Activated CD8-positive, alpha-beta memory T cell treated with anti-CD3 and anti-CD28 coated beads for 36 hours (primary cell): ENCODE measurements around the gene RPL35. TPM values are rescaled to one million over a fixed set of nuclear protein-coding genes. Genes with fewer than 3 reads are reported as not detected.
"Not testable (repeated sequence)": the region's sequence is repeated elsewhere in the genome, so short reads cannot be mapped to it uniquely, and the experiment has no call there.

Experiments used
- CTCF ChIA-PET: fragments of 350-600 bp; sonication (Branson Sonifier 250); formaldehyde crosslinking; loops from one replicate; lab custom pipeline; 2021; ENCODE audit warnings: antibody characterized with exemption; lab: Charles Lee
- POLR2A ChIA-PET: fragments of 350-600 bp; sonication (Branson Sonifier 250); formaldehyde crosslinking; loops from one replicate; lab custom pipeline; 2021; ENCODE audit warnings: antibody characterized with exemption; lab: Charles Lee
- total RNA-seq, 2 experiments: library from RNA; stranded (reverse); gene quantifications; one replicate each; pipeline ENCODE4 v1.2.3, GENCODE V29; 2021

The RPL35 gene
- total RNA-seq, 2 experiments from 2014 or later = 2,077 to 2,176 TPM

DNA sequence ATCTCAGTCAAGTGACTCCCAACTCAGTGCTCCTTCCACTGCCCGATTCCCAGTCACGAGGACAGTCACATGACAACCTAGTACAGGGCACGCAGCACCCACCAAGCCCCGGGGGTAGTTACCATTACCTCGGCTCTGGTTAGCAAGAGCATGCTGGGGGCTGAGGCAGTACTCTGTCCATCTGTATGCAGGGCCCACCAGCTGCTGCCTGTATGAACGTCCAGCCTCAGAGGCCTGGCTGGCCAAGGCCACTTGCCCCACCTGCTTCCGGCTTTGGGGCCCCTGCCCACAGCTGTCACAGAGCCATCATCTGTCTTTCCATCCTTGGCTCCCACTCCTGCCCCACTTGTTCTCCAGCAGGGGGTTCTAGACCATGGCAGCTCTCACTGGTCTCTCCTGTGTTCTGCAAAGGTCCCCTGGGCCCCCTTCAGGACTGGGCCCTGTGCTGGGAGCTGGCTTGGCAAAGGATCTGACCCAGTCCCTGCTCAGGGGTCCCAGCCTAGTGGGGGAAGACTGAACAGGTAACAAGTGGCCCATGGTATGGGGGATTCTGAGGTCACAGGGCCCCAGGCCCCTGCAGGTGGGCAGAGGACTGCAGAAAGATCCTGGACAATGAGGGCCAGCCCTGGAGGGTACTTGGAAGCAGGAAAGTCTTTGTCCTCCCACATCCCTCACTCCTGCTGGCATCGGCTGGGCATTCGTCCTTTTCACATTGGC, 3.3 kb downstream of the RPL35 start:
- POLR2A ChIA-PET = interaction anchor here (0.7 to 5.2 kb wide), 3 partner anchors 11 to 86 kb away, joined by 3 to 57 read pairs (median 4); no protein-coding TSS in a partner anchor
- CTCF ChIA-PET = interaction anchor here (0.6 to 19.3 kb wide), 2 partner anchors 84 to 284 kb away, joined by 4 to 346 read pairs; partner anchors contain the start of genes NR6A1 and OLFML2A

DNA sequence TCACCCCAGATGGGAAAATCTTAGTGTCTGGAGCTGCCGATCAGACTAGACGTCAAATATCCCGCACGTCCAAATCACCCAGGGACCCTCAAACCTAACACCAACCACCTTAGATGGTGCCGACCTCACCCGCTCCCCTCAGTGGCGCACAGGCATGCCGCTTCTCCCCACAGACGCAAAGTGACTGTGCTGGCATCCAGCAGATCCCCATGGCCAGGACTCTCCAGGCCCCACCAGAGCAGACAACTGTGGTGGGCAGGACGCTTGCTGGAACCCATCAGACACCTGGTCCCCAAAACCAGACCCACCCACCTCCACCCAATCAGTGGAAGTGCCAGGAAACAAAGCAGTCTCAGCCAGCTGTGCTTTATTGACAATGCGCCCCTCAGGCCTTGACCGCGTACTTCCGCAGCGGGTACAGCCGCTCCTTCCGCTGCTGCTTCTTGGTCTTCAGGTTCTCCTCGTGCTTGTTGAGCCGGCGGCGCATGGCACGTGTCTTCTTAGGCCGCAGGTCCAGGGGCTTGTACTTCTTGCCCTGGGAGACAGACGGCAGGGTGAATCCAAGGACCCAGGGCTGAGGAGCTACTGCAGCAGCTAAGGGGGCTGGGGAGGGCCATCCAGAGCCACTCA, 4.1 kb downstream of the RPL35 start:
- ChIA-PET CTCF (interaction anchor here (0.6 to 19.3 kb wide), 3 partner anchors 11 to 284 kb away, joined by 4 to 346 read pairs (median 4); partner anchors contain the start of genes NR6A1 and OLFML2A), POLR2A (interaction anchor here (1.0 to 5.2 kb wide), 2 partner anchors 12 to 85 kb away, joined by 4 to 57 read pairs; no protein-coding TSS in a partner anchor)

DNA sequence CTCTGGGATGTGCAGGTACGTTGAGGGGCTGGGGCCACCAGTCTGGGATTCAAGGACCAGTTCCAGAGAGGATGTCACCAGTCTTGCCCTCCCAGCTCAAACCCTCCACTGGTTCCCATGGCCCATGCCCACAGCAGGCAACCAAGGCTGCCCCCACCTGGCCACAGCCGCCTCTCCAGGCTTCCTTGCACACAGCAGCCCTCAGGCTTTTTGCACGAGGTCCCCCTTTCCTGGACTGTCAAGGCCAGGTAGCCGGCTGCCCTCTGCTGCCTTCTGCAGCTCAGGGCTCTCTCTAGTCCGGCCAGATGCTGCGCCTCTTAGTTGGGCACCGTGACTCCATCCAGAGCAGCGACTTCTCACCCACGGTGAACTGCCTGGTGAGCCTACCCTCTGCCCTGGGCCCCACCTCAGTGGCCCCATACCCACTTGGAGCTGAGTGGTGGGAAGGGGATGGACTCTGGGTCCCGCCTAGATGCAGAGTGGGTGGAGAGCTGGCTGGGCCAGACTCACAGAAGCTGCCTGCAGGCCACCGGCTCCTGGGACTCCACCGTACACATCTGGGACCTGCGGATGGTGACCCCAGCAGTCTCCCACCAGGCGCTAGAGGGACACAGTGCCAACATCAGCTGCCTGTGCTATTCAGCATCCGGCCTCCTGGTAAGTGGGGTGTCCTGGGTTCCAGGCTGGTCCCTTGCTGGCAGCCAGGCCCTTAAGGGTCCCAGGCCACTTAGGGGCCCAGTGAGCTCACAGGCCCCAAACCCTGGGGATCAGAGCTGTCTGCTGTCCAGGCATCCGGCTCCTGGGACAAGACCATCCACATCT, 5.6 kb downstream of the RPL35 start:
- ChIA-PET CTCF (interaction anchor here (0.6 to 19.3 kb wide), 4 partner anchors 9 to 82 kb away, joined by 3 to 346 read pairs (median 4); partner anchors contain the start of genes NR6A1 and OLFML2A), POLR2A (interaction anchor here (0.5 to 2.0 kb wide), 5 partner anchors 13 to 106 kb away, joined by 3 to 7 read pairs (median 4); no protein-coding TSS in a partner anchor)

DNA sequence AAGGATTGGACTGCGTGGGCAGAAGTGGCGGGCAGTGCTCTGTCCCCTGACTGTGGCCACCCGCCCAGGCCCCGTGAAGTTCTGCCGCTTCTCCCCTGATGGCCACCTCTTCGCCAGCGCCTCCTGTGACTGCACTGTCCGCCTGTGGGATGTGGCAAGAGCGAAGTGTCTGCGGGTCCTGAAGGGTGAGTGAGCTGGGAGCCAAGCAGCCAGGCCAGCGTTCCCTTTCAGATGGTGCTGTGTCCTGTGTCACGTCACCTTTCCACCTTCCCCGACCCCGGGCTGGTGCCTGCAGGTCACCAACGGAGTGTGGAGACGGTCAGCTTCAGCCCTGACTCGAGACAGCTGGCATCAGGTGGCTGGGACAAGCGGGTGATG, 6.2 kb downstream of the RPL35 start:
- POLR2A ChIA-PET = interaction anchor here (0.5 to 2.0 kb wide), 3 partner anchors 13 to 91 kb away, joined by 3 to 7 read pairs (median 4); no protein-coding TSS in a partner anchor
- CTCF ChIA-PET = interaction anchor here (1.9 to 19.3 kb wide), 2 partner anchors 39 to 81 kb away, joined by 5 to 346 read pairs; partner anchors contain the start of genes NR6A1 and OLFML2A

DNA sequence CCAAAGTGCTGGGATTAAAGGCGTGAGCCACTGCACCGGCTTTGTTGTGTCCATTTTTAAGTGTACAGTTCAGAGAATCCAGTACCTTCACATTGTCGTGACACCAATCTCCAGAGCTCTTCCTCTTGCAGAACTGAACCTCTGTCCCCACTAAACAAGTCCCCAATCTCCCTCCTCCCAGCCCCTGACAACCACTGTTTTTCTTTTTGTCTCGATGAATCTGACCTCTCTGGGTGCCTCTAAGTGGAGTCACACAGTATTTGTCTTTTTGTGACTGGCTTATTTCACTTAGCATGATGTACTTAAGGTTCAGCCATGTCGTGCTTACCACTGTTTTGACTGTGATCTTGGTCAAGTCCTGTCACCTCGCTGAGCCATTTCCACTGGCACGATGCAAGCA, 6.9 kb downstream of the RPL35 start:
- ChIA-PET CTCF (interaction anchor here (0.6 to 19.3 kb wide), 5 partner anchors 18 to 1666 kb away, joined by 5 to 346 read pairs (median 16); partner anchors contain the start of genes NR6A1 and OLFML2A), POLR2A (interaction anchor here (0.6 to 2.0 kb wide), 2 partner anchors 14 to 174 kb away, joined by 4 to 7 read pairs; no protein-coding TSS in a partner anchor)

DNA sequence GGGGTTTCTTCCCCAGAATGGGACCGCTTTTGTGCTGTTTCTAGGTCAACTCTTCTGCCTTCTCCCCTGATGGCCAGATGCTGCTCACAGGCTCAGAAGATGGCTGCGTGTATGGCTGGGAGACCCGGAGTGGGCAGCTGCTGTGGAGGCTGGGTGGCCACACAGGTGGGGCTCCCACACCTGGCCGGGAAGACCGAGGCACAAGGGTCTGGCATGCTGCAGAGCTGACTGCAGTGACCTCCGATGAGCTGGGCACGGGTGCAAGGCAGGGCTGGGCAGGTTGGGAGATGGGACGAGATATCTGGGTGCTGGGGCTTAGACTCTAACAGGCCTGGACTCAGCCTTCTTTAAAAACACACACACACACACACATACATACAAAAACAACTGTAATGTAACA, 7.6 kb downstream of the RPL35 start:
- ChIA-PET CTCF (interaction anchor here (1.0 to 19.3 kb wide), 12 partner anchors 9 to 297 kb away, joined by 3 to 346 read pairs (median 8); partner anchors contain the start of genes NR6A1 and OLFML2A), POLR2A (interaction anchor here (1.4 to 2.0 kb wide), 2 partner anchors 15 to 81 kb away, joined by 3 to 7 read pairs; no protein-coding TSS in a partner anchor)

DNA sequence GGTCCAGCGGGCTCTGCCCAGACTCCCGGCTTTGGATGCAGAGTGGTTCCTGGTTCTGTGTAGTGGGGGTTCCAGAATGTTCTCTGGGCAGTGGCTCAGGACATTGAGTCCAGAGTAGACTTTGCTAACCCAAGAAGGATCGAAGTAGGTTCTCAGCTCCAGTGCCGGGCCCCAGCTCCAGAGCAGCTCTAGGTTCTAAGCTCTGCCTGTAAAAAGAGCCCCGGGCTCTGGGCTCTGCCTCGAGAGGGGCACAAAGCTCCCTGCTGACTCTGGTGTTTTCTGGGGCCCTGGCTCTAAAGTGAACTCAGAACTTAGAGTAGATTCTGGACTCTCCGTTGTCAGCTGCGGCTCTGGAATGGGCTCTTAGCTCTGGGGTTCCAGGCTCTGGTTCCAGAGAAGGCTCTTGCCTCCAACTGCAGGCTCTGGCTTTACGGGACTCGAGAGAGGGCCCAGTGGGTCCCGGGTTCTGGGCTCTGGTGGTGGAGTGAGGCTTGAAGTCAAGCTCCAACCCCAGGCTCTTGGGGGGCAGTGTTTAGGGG, 8.1 kb downstream of the RPL35 start:
- CTCF ChIA-PET = interaction anchor here (0.6 to 19.3 kb wide), 22 partner anchors 8 to 384 kb away, joined by 3 to 346 read pairs (median 4); partner anchors contain the start of genes NR6A1 and OLFML2A
- POLR2A ChIA-PET = interaction anchor here (1.0 to 1.4 kb wide), 3 partner anchors 9 to 388 kb away, joined by 3 to 4 read pairs (median 4); partner anchors contain the start of genes ARPC5L and HSPA5

DNA sequence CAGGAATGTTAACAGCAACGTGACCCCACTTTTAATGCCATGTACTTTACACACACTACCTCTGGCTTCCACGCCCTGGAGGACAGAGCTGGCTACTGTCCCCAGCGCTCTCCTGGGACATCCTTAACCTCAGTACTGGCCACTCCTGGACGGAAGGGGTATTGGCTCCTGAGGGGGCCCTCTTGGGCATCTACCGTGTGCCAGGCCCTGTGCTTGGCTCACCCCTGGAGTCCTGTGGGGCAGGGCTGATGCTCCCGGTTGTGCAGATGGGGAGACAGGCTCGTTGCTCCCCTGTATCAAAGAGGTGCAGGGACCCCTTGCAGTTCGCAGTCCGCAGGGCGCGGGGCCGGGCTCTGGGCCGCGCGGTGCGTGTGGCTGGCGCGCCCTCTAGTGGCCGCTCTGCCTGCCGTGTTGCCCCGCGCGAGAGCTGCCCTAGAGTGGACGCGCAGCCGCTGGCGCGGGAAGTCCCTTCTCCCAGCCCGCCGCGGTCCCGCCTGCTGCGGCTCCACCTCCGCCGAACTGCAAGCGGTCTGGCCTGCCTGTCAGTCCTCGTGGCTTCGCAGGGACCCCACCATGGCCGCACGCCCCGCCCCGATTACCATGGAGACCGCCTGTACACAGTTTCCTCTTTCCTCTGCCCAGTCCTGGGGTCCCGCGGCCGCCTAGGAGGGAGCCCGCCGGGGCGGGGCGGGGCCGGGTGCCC, 8.8 kb downstream of the RPL35 start, which contains the start of gene WDR38:
Gene WDR38 (plus strand): TSS at position 632 of the 703 bp plus-strand sequence. CDS start 72 bp downstream, outside the sequence.
- ChIA-PET CTCF (interaction anchor here (0.6 to 19.3 kb wide), 29 partner anchors 8 to 385 kb away, joined by 3 to 346 read pairs (median 4); partner anchors contain the start of genes NR6A1 and OLFML2A), POLR2A (interaction anchor here (0.6 to 1.4 kb wide), 5 partner anchors 9 to 388 kb away, joined by 3 to 7 read pairs (median 4); partner anchors contain the start of genes ARPC5L and HSPA5)

DNA sequence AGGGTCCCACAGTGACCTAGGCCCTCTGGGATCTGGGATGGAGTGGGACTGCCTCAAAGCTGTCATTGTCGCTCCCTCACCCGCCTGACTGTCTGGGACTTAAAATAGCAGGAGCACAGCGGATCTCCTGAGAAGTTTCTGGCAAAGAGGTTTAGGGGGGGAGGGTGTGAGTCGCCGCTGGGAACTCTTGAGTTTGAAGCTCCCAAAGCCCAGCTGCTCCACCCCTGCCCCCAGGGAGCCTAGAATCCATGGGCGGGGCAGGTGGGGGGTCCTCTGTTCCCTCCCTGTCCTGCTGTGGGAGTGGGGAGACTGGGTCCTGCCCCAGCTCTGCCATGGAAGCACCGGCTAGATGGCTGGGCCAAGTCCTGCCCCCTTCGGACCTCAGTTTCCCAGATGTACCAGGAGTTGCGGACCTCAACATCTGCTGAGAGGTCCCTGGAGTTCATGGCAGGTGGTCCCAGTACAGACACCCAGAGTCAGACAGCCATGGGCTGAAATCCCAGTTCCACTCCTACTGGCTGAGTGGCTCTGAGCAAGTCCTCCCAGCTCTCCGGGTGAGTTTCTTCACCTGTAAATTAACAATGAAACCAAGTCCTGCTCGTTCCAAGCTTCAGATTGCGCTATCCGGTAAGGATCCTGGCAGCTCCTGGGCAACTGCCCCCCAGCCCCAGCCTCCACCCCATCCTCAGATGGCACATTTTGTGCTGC, 9.5 kb downstream of the RPL35 start:
- ChIA-PET CTCF (interaction anchor here (0.7 to 19.3 kb wide), 19 partner anchors 10 to 386 kb away, joined by 3 to 346 read pairs (median 5); partner anchors contain the start of genes NR6A1 and OLFML2A), POLR2A (interaction anchor here (0.6 to 1.0 kb wide), 4 partner anchors 10 to 517 kb away, joined by 3 to 4 read pairs (median 4); partner anchors contain the start of genes ARPC5L and HSPA5)

DNA sequence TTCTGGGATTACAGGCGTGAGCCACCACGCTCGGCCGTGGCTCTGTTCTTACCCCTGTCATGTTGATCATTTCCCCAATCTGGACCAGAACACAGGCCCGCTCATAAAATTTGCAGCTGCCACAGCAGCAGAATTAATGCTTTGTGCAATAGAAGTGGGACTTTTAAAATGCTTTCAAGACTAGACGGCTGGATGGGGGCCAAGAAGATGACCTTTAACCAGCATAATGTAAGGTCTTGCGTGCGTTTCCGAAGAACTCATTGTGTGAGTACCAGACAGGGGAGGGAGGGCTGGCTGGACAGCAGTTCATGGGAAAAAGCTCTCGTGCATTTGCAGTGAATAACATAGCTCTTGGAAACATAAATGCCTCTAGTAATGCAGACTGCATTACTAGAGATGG, 12.0 kb downstream of the RPL35 start:
- ChIA-PET CTCF (interaction anchor here (19.3 kb wide), 1 partner anchor 75 kb away, joined by 346 read pairs; the partner anchor contains the start of genes NR6A1 and OLFML2A), POLR2A (no interaction called here)

DNA sequence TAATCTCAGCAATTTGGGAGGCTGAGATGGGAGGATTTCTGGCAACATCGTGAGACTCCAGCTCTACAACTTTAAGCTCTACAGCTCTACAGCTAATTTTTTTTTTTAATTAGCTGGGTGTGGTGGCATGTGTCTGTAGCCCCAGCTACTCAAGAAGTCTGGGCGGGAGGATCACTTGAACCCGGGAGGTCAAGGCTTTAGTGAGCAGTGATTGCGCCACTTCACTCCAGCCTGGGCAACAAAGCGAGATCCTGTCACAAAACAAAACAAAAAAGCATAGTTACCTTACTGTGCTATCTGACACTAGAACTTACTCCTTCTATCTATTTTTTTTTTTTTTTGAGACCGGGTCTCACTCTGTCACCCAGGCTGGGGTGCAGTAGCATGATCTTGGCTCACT, 14.8 kb downstream of the RPL35 start:
- CTCF ChIA-PET = interaction anchor here (0.9 to 19.3 kb wide), 2 partner anchors 9 to 73 kb away, joined by 3 to 346 read pairs; partner anchors contain the start of genes NR6A1 and OLFML2A
- POLR2A ChIA-PET = no interaction called here

DNA sequence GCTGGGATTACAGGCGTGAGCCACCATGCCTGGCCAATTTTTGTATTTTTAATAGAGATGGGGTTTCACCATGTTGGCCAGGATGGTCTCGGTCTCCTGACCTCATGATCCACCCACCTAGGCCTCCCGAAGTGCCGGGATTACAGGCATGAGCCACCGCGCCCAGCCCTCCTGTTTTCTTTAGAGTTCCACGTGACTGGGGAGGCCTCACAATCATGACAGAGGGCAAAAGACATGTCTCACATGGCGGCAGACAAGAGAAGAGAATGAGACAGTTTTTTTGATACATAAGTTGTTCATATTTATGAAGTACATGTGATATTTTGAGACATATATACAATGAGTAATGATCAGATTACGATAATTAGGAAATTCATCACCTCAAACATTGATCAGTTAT, 15.3 kb downstream of the RPL35 start:
- POLR2A ChIA-PET = not testable (repeated sequence)

DNA sequence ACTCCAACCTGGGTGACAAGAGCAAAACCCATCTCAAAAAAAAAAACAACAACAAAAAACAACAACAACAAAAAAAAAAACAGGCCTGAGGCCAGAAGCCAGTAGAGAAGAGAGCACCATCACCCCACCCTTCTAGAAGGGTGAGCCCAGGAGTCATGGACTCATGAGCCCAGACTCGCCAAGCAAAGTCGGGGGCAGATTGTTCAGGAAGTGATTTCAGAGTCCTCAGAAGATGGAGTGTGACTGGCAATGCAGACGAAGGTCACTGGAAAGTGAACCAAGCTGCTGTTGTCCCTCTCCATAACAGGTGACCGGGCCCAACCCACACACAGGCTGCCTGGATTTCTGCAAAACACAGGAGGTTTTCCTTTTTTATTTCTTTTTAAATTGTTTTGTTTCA, 17.5 kb downstream of the RPL35 start:
- POLR2A ChIA-PET = no interaction called here
- CTCF ChIA-PET = interaction anchor here (19.3 kb wide), 1 partner anchor 70 kb away, joined by 346 read pairs; the partner anchor contains the start of genes NR6A1 and OLFML2A

More for the DNA sequence above, 15.3 kb downstream of the RPL35 start:
- CTCF ChIA-PET = interaction anchor here (0.9 to 19.3 kb wide), 2 partner anchors 10 to 72 kb away, joined by 3 to 346 read pairs; partner anchors contain the start of genes NR6A1 and OLFML2A

DNA sequence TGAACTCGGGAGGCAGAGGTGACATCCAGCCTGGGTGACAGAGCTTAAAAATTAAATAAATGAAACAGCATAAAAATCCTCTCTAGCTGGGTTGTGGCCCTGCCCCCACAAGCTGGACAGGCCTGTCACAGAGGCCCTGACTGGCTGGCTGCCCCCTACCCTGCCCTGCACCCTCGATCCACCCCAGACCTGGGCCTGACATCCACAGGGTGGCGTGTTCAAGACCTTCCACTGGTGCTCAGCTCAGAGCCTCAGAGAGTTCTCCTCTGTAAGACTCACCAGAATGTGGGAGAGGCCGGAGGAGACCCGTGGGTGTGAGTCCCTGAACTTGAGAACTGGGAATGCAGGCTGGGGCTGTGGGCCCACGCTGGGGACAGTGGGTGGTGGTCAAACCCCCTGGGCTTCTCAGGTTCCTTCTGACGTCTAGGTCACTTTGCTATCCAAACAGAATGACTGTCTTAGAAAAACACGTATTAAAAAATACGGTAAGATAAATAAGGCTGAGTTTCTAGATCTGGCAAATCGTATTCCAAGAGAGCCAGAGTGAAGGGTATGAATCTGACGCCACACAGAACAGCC, 18.2 kb downstream of the RPL35 start:
- ChIA-PET CTCF (no interaction called here), POLR2A (no interaction called here)

DNA sequence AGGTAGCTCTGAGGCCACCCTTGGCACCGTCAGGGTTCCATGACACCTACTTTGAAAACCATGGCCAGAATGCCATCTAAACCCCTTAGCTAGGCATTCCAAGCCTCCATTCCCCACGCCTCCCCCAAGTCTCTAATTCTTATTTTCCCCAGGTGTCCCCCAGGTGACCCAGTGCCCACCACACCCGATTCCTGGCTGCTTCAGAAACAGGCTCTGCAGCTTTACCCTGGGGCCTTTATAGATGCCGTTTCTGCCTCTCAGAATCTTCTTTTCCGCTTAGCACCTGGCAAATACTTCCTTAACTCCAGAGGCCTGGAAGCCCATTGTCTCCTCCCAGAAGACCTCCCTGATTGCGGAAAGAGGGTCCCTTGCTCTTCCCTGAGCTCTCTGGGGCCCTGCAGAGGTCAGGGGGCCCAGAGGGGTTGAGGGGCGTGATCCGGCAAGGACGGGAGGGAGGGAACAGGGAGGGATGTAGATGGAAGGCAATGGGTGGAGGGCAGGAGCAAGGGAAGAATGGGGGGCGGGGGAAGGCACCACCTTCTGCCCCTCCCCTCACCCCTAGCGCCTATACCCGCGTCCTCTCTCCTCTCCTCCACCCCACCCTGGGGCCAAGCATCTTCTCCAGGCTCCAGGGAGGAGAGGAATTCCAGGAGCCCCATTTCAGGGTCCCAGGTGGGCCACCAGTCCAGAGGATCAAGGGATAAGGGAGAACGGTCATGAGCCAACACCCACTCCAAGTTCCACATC, 20.5 kb downstream of the RPL35 start:
- CTCF ChIA-PET = interaction anchor here (1.3 to 4.1 kb wide), 3 partner anchors 12 to 62 kb away, joined by 4 to 21 read pairs (median 6); partner anchors contain the start of gene WDR38
- POLR2A ChIA-PET = no interaction called here
